C4-2B (cell line): ENCODE results near the gene TSHZ3.

ENCODE experiments used
- CTCF ChIP-seq: fragments of 450-650 bp; conservative IDR thresholded peaks from 2 replicates; pipeline ENCODE4 v1.5.1; 2017; ENCODE audit warnings: mild to moderate bottlenecking
- ZFX ChIP-seq: fragments of 450-650 bp; IDR thresholded peaks from 2 replicates; pipeline ENCODE4 v1.6.1; 2017

GRCh38 chr19:31380854-31381253, 31.6 kb upstream of the TSHZ3 start:
- no peak for TF ChIP-seq CTCF
- no peak for TF ChIP-seq ZFX
